Activated naive CD8-positive, alpha-beta T cell (primary cell): Measurements from ENCODE around the gene EHMT1.

ENCODE experiments used
- H3K27ac Mint-ChIP-seq: one replicate; pipeline ENCODE4 v1.8.0; 2021; ENCODE audit warnings: mixed read lengths
- H3K27me3 Mint-ChIP-seq: one replicate; pipeline ENCODE4 v1.8.0; 2021; ENCODE audit warnings: mixed read lengths
- H3K36me3 Mint-ChIP-seq: one replicate; pipeline ENCODE4 v1.8.0; 2021; ENCODE audit warnings: mixed read lengths
- H3K4me1 Mint-ChIP-seq: one replicate; pipeline ENCODE4 v1.8.0; 2021; ENCODE audit warnings: low read depth, mixed read lengths
- H3K4me3 Mint-ChIP-seq: one replicate; pipeline ENCODE4 v1.8.0; 2021; ENCODE audit warnings: mild to moderate bottlenecking, mixed read lengths
- H3K9me3 Mint-ChIP-seq: one replicate; pipeline ENCODE4 v1.8.0; 2021; ENCODE audit warnings: low read depth, mixed read lengths

The EHMT1 gene

DNA sequence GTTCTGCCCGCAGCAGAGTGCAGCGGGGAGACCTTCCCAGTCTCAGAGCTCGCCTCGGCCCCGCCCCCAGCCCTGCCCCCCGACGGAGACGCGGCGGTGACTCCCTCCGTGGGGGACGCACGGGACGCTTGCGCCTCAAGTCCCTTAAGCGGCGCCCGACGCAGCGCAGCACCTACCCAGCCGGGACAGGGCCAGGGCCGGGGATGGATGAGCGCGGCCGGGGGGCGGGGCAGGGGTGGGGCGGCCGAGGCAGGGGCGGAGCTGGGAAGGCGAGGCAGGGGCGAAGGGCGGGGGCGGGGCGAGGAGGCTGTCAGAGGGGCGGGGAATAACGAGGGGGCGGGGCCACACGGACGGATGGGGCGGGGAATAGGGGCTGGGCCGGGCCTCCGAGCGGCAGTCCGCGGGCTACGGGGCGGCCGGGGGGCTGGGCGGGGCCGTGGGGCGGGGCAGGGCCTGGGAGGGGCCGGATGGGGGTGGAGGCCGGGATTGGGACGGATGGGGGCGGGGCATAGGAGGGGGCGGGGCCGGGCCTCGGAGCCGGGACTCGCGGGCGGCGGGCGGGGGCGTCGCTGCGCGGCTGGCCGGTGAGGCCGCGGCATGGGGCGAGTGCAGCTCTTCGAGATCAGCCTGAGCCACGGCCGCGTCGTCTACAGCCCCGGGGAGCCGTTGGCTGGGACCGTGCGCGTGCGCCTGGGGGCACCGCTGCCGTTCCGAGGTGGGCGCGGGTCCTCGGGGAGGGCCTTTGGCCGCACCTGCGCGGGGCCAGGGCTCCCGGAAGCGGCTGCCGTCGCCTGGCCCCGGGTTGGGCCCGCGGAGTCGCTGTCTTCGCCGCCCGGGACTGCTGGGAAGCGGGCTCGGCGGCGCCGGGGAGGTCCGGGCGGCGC lies 13.4 kb upstream of the EHMT1 start, which contains the start of gene ARRDC1:
TSS of gene ARRDC1 (plus strand) at position 566 of the 884 bp plus-strand sequence. CDS start at position 598, 32 bp downstream.
- H3K4me3 Mint-ChIP-seq, result peak within 1 kb of the TSS; percentile 85
- no peaks in the 10 kb centered on the region for H3K27me3 Mint-ChIP-seq
- H3K9me3 Mint-ChIP-seq, result no peaks in the 10 kb centered on the region
- peak within 1 kb of the TSS; percentile 41 for H3K27ac Mint-ChIP-seq
- H3K36me3 Mint-ChIP-seq, result no peaks in the 10 kb centered on the region
- H3K4me1 Mint-ChIP-seq, result peaks cover 17% of the 10 kb centered on the region

DNA sequence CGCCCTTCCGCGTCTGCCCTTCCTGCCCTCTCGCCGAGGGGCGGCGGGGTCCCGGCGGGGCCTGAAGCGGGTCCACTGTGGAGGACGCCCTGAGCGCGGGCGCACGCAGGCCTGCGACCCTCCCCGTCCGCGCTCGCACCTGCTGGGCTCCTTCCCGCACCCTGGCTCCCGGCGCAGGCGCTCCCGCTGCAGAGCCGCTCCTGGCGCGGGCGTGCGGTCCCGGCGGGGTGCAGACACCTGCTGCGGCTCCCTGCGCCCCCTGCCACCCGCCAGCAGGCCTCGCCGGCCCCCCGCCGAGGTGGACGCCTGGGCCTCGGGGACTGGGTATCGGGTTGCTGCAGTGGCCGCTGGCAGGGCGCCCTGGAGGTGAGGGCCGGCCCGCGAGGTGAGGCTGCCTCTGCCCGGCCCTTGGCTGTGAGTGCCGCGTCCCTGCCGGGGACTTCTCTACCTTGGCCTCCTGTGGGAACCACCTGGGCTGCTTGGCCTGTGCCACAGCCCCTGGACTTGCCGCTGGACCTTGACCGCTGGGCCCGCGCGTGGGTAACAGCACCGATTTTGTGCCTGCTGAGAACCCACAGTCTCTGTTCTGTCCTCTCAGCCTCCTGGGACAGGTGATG lies 12.7 kb upstream of the EHMT1 start:
- Mint-ChIP-seq H3K36me3 (no peaks in the 10 kb centered on the region), H3K4me3 (peak overlapping the region; percentile 85), H3K27me3 (no peaks in the 10 kb centered on the region), H3K27ac (peak overlapping the region; percentile 41), H3K9me3 (no peaks in the 10 kb centered on the region), H3K4me1 (peaks cover 18% of the 10 kb centered on the region)

DNA sequence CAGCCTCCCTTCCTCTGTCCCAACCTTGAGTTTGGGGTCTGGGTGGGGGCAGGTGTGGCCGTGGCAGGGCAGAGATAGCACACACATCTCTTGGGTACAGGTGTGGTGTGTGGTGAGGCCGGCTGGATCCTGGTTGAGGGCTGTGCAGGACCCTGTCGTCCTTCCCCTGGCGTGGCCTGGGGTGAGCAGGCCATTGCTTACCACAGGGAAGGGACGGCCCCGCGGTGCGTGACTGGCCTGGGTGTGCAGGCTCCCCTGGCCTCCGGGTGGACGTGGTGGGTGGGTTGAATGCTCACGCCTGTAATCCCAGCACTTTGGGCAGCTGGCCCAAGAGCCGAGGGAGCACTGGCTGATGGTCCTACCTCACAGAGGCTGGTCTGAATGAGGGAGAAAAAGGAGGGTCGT lies 12.1 kb upstream of the EHMT1 start:
- Mint-ChIP-seq H3K36me3 (no peaks in the 10 kb centered on the region), H3K4me1 (peaks cover 24% of the 10 kb centered on the region), H3K27me3 (no peaks in the 10 kb centered on the region), H3K4me3 (peak overlapping the region; percentile 85), H3K9me3 (no peaks in the 10 kb centered on the region), H3K27ac (peak overlapping the region; percentile 58)

DNA sequence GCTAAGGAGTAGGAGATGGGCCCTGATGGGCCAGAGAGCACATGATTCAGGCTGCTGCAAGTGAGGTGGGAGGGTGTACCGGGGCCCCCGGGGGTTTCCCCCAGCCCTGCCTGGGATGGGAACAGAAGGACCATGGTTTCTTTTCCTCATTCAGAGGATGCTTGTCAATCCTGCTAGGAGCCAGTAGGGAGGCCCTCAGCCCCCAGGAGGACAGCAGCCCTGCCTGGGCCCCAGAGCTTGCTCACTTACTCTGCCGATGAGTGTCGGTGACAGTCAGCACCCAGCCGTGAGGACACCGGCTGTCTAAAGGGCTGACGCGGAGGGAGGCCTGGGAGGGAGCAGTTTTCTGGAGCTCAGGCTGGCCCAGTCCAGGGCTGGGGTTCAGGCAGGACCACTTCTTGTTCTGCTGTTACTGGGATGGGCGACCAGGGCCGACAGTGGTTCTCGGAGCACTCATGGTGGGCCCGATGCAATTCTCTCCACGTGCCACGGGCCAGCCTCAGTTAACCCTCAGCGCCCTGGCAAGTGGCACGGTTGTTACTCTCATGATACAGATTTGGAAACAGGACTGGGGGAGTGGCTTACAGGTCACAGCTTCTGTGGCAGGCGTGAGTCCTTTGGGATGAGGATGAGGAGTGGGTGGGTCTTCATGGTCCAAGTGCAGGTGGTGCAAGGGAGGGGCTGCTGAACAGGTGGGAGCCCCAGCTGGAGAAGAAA lies 11.5 kb upstream of the EHMT1 start:
- H3K9me3 Mint-ChIP-seq, result no peaks in the 10 kb centered on the region
- H3K4me1 Mint-ChIP-seq, result peaks cover 30% of the 10 kb centered on the region
- H3K27me3 Mint-ChIP-seq, result no peaks in the 10 kb centered on the region
- H3K36me3 Mint-ChIP-seq, result no peaks in the 10 kb centered on the region
- peak overlapping the region; percentile 58 for H3K27ac Mint-ChIP-seq
- H3K4me3 Mint-ChIP-seq, result peak overlapping the region; percentile 85

DNA sequence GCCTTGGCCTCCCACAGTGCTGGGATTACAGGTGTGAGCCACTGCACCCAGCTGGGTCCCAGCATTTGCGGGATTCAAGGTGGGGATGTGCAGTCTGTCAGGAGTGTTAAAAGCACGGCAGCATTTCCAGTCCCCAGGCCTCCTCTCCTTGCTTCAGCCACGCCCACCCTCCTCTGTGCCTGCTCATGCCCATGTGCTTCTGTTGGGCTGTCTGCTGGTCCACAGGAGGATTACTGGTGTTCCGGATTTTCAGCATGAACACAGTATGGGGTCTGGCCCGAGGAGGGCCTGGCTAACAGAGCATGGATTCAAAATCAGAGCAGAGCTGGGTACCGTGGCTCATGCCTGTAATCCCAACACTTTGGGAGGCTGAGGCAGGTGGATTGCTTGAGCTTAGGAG lies 7.9 kb upstream of the EHMT1 start:
- Mint-ChIP-seq H3K4me1 (peaks cover 32% of the 10 kb centered on the region), H3K27ac (peak overlapping the region; percentile 78), H3K4me3 (no peak overlapping the region)

DNA sequence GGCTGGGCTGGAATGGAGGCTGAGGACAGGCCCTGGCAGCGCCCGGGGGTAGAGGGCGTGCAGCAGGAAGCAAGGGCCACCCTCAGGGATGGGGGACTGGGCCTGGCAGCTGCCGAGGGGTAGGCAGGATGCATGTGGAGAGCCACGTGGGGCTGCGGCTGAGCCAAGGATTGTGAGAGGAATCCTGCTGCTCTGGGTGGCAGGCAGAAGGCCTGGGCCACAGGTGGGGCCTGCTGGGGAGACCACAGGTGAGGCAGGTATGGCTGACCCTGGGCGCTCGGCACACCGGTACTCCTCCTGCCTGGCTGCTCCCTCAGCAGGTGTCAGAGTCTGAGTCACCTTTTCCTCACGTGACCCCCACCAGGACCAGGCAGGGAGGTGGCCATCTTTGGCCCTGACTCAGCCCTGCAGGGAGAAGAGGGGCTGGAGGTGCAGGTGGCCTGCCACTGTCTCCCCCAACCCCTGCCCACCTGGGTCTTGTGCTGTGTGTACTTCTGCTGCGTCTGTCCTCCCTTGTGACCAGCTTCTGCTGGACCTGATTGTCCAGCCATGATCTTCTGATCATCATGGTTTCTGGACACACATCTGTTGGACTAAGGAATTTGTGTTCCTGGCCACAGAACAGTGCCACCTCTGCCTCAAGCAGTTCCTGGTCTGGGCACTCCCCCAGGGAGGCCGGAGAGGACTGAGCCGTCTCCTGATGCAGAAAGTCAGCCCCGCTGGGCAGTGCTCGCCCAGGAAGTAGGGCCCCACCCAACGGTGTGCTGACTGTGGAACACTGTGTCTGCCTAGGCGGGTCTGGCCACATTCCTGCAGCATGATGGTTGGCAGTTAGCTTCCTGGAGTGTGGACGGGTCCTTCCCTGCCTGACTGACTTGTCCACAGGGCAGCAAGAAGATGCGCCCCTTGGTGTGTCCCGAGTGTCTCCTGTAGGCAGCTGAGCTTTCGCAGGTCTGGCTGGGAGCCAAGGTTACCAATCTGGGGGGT lies 6.9 kb upstream of the EHMT1 start:
- Mint-ChIP-seq H3K27me3 (no peaks in the 10 kb centered on the region), H3K4me3 (no peak overlapping the region), H3K4me1 (peaks cover 27% of the 10 kb centered on the region), H3K27ac (peak overlapping the region; percentile 78), H3K9me3 (no peaks in the 10 kb centered on the region), H3K36me3 (no peaks in the 10 kb centered on the region)

More for the DNA sequence above, 7.9 kb upstream of the EHMT1 start:
- no peaks in the 10 kb centered on the region for H3K9me3 Mint-ChIP-seq
- no peaks in the 10 kb centered on the region for H3K36me3 Mint-ChIP-seq
- H3K27me3 Mint-ChIP-seq, result no peaks in the 10 kb centered on the region

DNA sequence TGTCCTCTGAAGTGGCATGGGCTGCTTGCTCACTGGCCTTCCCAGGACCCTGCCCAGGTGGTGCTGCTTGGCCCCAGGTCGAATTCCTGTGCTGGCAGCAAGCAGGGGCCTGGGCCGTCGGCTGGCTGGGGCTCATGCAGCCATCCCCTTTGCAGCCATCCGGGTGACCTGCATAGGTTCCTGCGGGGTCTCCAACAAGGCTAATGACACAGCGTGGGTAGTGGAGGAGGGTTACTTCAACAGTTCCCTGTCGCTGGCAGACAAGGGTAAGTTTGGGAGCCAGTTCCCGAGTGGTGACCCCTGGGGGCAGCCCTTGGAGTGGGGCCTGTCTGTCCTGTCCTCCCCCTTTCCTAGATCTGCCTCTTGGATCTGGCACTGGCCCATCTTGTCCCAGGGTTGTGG lies 6.1 kb upstream of the EHMT1 start:
- Mint-ChIP-seq H3K36me3 (no peaks in the 10 kb centered on the region), H3K4me1 (peaks cover 27% of the 10 kb centered on the region), H3K27ac (peak overlapping the region; percentile 72), H3K4me3 (no peak overlapping the region), H3K27me3 (no peaks in the 10 kb centered on the region), H3K9me3 (no peaks in the 10 kb centered on the region)

DNA sequence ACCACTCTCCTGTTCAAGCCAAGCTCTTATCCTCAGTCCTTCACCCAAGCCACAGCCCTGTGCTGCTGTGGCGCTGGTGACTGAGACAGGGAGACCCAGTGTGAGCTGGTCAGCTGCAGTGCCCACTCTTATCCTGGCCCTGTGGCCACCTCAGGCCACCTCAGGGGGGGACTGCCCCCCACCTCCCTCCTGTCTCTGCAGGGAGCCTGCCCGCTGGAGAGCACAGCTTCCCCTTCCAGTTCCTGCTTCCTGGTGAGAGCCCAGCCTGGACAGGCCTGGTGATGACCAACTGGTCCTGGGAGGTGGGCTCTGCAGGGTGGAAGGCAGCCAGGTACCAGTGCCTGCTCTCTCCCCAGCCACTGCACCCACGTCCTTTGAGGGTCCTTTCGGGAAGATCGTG lies 5.5 kb upstream of the EHMT1 start:
- H3K9me3 Mint-ChIP-seq, result no peaks in the 10 kb centered on the region
- H3K4me1 Mint-ChIP-seq, result peaks cover 29% of the 10 kb centered on the region
- H3K4me3 Mint-ChIP-seq, result no peak overlapping the region
- H3K27me3 Mint-ChIP-seq, result no peaks in the 10 kb centered on the region
- peak overlapping the region; percentile 72 for H3K27ac Mint-ChIP-seq
- H3K36me3 Mint-ChIP-seq, result no peaks in the 10 kb centered on the region

DNA sequence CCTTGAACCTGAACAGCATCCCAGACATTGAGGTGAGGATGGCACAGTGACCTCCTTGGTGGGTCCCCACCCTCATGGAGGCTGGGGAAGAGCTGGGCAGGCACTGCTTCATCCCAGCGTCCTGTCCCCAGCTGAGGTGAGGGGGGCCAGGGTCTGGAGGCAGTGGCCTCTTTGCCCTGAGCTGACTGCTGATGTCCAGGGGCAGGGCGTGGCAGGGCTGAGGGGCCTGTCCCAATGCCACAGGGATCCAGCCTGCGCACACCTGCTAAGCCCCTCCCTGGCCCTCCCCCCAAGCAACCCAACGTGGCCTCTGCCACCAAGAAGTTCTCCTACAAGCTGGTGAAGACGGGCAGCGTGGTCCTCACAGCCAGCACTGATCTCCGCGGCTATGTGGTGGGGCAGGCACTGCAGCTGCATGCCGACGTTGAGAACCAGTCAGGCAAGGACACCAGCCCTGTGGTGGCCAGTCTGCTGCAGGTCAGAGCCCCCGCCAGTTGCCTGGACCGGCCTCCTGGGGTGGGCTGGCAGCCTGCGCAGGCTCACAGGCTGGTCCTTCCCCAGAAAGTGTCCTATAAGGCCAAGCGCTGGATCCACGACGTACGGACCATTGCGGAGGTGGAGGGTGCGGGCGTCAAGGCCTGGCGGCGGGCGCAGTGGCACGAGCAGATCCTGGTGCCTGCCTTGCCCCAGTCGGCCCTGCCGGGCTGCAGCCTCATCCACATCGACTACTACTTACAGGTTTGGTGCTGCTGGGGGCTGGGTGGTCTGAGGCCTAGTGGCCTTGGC lies 4.9 kb upstream of the EHMT1 start:
- H3K4me3 Mint-ChIP-seq, result no peak overlapping the region
- H3K4me1 Mint-ChIP-seq, result peaks cover 29% of the 10 kb centered on the region
- H3K27me3 Mint-ChIP-seq, result no peaks in the 10 kb centered on the region
- no peaks in the 10 kb centered on the region for H3K36me3 Mint-ChIP-seq
- H3K27ac Mint-ChIP-seq, result no peak overlapping the region
- no peaks in the 10 kb centered on the region for H3K9me3 Mint-ChIP-seq

DNA sequence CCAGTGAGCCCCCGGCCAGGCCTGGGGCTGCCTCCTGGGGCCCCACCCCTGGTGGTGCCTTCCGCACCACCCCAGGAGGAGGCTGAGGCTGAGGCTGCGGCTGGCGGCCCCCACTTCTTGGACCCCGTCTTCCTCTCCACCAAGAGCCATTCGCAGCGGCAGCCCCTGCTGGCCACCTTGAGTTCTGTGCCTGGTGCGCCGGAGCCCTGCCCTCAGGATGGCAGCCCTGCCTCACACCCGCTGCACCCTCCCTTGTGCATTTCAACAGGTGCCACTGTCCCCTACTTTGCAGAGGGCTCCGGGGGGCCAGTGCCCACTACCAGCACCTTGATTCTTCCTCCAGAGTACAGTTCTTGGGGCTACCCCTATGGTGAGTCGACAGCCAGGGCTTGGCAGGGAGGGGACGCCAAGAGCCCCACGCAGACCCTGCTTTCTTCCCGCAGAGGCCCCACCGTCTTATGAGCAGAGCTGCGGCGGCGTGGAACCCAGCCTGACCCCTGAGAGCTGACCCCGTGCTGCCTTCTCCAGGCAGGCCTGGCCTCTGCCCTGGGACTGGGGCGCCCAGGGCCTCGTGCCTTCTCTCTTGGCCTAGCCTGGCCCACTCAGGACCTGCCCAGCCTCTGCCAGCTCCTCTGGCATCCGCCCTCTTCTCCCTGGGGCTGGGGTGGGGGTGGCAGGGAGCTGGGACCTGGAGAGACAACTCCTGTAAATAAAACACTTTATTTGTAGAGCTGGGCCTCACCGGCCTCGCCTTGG lies 4.0 kb upstream of the EHMT1 start:
- Mint-ChIP-seq H3K9me3 (no peaks in the 10 kb centered on the region), H3K36me3 (no peaks in the 10 kb centered on the region), H3K4me1 (peaks cover 29% of the 10 kb centered on the region), H3K27ac (no peak overlapping the region), H3K4me3 (no peak overlapping the region), H3K27me3 (no peaks in the 10 kb centered on the region)

DNA sequence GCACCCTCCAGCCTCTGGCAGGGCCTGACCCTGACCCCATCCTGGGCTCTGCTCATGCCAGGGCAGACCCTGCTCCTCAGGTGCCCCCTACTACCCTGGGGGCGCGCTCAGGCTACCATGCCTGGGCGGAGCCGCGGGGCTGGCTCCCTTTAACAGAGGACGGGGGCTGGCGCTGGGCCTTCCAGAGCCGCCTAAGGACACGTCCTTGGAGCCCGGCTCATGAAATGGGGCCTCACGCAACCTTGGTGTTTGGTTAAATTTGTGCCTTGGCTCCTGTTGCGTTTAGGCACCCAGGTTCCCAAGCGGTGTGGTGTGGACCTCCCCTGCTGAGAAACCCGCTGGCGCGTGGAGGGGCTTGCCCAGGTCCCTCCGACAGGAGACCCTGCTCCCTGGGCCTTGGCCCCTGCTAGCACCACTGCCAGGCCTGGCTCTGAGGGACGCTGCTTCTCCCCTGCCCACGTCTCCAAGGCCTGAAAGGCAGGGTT lies 3.4 kb upstream of the EHMT1 start:
- peaks cover 32% of the 10 kb centered on the region for H3K4me1 Mint-ChIP-seq
- H3K27me3 Mint-ChIP-seq, result no peaks in the 10 kb centered on the region
- H3K9me3 Mint-ChIP-seq, result no peaks in the 10 kb centered on the region
- H3K27ac Mint-ChIP-seq, result no peak overlapping the region
- no peaks in the 10 kb centered on the region for H3K36me3 Mint-ChIP-seq
- H3K4me3 Mint-ChIP-seq, result no peak overlapping the region

DNA sequence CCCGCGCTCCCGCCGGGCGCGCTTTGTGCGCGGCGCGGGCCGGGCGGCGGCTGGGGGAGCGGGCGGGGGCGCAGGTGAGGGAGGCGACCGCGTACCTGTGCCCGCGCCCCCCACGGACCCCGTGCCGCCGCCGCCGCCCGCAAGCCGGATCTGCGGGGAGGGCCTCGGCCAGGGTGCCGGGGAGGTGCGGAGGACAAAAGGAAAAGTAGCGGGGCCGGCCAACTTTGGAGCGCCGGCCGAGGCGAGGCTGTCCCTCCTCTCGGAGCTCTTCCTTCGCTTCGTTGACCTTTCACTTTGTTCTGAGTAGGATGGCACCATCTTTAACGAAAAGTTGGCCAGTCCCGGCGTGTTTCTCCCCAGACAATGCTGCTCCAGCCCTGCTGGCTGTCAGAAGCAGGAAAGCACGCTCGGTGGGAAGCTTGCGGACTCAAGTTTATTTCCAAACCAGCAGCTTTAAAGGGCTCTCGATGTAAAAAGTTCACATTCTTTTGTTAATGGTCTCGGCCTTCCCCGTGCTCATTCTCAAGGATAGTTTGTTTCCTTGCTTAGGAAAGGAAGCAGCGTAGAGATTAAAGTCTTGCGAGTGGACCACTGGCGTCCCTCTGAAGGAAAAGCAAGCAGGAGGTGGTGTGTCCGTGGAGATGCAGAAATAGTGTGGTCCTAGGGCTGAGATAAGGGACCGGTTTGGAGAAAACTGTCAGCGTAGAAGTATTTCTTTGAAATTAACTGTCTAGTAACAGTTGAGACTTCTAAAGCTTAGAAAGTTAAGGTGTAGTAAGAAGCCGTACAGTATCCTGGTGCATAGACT lies 639 bp downstream of the EHMT1 start:
- H3K27me3 Mint-ChIP-seq, result no peaks in the 10 kb centered on the region

More for the DNA sequence above, 639 bp downstream of the EHMT1 start:
- Mint-ChIP-seq H3K4me1 (peaks cover 43% of the 10 kb centered on the region), H3K9me3 (no peaks in the 10 kb centered on the region), H3K4me3 (peak overlapping the region; percentile 94), H3K36me3 (no peaks in the 10 kb centered on the region), H3K27ac (peak overlapping the region; percentile 91)
